GM18517 (cell line): ENCODE data around the gene NF1.
"Not testable (repeated sequence)": the region's sequence is repeated elsewhere in the genome, so short reads cannot be mapped to it uniquely, and the experiment has no call there.

Experiments used
- ATAC-seq: cut with Tn5 transposase; IDR thresholded peaks from one replicate; pipeline ENCODE4 v1.9.1; 2021; ENCODE audit warnings: mild to moderate bottlenecking, moderate library complexity; ENCODE audit not compliant: unreplicated experiment

Gene NF1

GRCh38 chr17:31293581-31293980 is 198.8 kb downstream of the NF1 start:
- no peak for ATAC-seq

- ATAC-seq: no peak
Measured at GRCh38 chr17:31294231-31294630, 199.5 kb downstream of the NF1 start.

GRCh38 chr17:31294820-31295488 is 200.2 kb downstream of the NF1 start:
- no peak for ATAC-seq

GRCh38 chr17:31295489-31295871 is 200.7 kb downstream of the NF1 start:
- no peak for ATAC-seq

- ATAC-seq: no peak
Measured at GRCh38 chr17:31296142-31296541, 201.4 kb downstream of the NF1 start.

- ATAC-seq: no peak
Measured at GRCh38 chr17:31297090-31297489, 202.3 kb downstream of the NF1 start, which contains the start of gene OMG. OMG (minus strand) TSS chr17:31297239; CDS start chr17:31296331, 908 bp downstream.

- no peak for ATAC-seq
Measured at GRCh38 chr17:31299624-31300023, 204.8 kb downstream of the NF1 start.

GRCh38 chr17:31307640-31308039 is 212.9 kb downstream of the NF1 start:
- ATAC-seq: no peak

GRCh38 chr17:31308372-31309334 is 213.9 kb downstream of the NF1 start:
- no peak for ATAC-seq

- ATAC-seq: peak; percentile 39
Measured at GRCh38 chr17:31309556-31309955, 214.8 kb downstream of the NF1 start.

- ATAC-seq: no peak
Measured at GRCh38 chr17:31310260-31310659, 215.5 kb downstream of the NF1 start.

- no peak for ATAC-seq
Measured at GRCh38 chr17:31310886-31311285, 216.1 kb downstream of the NF1 start.

GRCh38 chr17:31311526-31311925 is 216.7 kb downstream of the NF1 start:
- ATAC-seq: no peak

- ATAC-seq: not testable (repeated sequence)
Measured at GRCh38 chr17:31312223-31312622, 217.4 kb downstream of the NF1 start.

- ATAC-seq: peak; percentile 37
Measured at GRCh38 chr17:31313982-31314781, 219.4 kb downstream of the NF1 start, which contains the start of gene EVI2B. EVI2B (minus strand) TSS chr17:31314054; CDS start chr17:31305609, 8,445 bp downstream.

- ATAC-seq: no peak
Measured at GRCh38 chr17:31314782-31315100, 220.0 kb downstream of the NF1 start.

GRCh38 chr17:31318298-31318801 is 223.6 kb downstream of the NF1 start:
- ATAC-seq: peak; percentile 40

GRCh38 chr17:31318851-31319661 is 224.3 kb downstream of the NF1 start:
- no peak for ATAC-seq

GRCh38 chr17:31320241-31320640 is 225.5 kb downstream of the NF1 start:
- ATAC-seq: no peak

- ATAC-seq: no peak
Measured at GRCh38 chr17:31320791-31321190, 226.0 kb downstream of the NF1 start.
